Body of pancreas (tissue), 4 donors: Measurements from ENCODE around the gene DBN1. TPM values are rescaled to one million over a fixed set of nuclear protein-coding genes. Genes with fewer than 3 reads are reported as not detected.

Experiments used
- ATAC-seq: fragments of 150-250 bp; one replicate; pipeline ENCODE4 v1.9.1; 2016
- DNase-seq, 4 donors: peaks; one replicate each; pipeline ENCODE4 v3.0.0-alpha.2; 2019
- H3K27ac ChIP-seq, 4 donors: fragments of 200-600 bp; sonication (generic); 1 replicate in 3 of 4; 2 replicates in 1 of 4; pipeline versions ENCODE4 v1.5.1 to v1.6.1; 2016 to 2019; ENCODE audit warnings: mild to moderate bottlenecking in 1 of 4, mixed read lengths in 1 of 4, moderate library complexity in 1 of 4
- H3K27me3 ChIP-seq, 2 donors: fragments of 200-600 bp; sonication (generic); one replicate each; pipeline ENCODE4 v1.6.0; 2016; ENCODE audit warnings: mild to moderate bottlenecking in 1 of 2
- H3K36me3 ChIP-seq, 2 donors: fragments of 200-600 bp; sonication (generic); replicated peaks in 1 of 2; 2 replicates each; pipeline ENCODE4 v1.5.1; 2016; ENCODE audit warnings: low read depth in 2 of 2; ENCODE audit not compliant: insufficient read depth in 1 of 2
- H3K4me1 ChIP-seq: fragments of 200-600 bp; sonication (generic); one replicate; pipeline ENCODE4 v1.6.0; 2016
- H3K4me3 ChIP-seq, 2 donors: fragments of 200-600 bp; sonication (generic); 1 replicate in 1 of 2; 2 replicates in 1 of 2; pipeline ENCODE4 v1.5.1; 2016 to 2019
- H3K9me3 ChIP-seq, 3 donors: fragments of 200-600 bp; sonication (generic); 1 replicate in 2 of 3; 2 replicates in 1 of 3; pipeline ENCODE4 v1.5.1; 2016
- POLR2A ChIP-seq, 3 donors: fragments of 450-650 bp; IDR thresholded peaks; one replicate each; pipeline ENCODE4 v1.6.1; 2016; ENCODE audit warnings: antibody characterized with exemption in 3 of 3, mild to moderate bottlenecking in 2 of 3
- WGBS, 2 donors: methylation state at CpG; one replicate each; pipeline ENCODE4 v1.1.5; 2017; 5-methylcytosine and 5-hydroxymethylcytosine counted together
- intact Hi-C: fragments of 100-400 bp; cut with DNase I; formaldehyde crosslinking; loops from one replicate; pipeline ENCODE4 v1.15.1; 2023
- total RNA-seq, 2 donors: library from RNA; depleted of rRNA; stranded (reverse); fragments of >200 nt; gene quantifications; one replicate each; pipeline ENCODE4 v1.1.0, GENCODE V29; 2016
- TF ChIP-seq, protein P1 (sequence below), 7 experiments: fragments of 450-650 bp in 4 of 7; fragments of 200-600 bp in 3 of 7; sonication (generic) in 3 of 7; IDR thresholded peaks; one replicate each; pipeline ENCODE4 v1.5.1; 2016 to 2019; ENCODE audit warnings: antibody characterized with exemption in 7 of 7

Gene DBN1
- total RNA-seq, 2 donors from 2014 or later: 28.0 to 29.0 TPM

DNA sequence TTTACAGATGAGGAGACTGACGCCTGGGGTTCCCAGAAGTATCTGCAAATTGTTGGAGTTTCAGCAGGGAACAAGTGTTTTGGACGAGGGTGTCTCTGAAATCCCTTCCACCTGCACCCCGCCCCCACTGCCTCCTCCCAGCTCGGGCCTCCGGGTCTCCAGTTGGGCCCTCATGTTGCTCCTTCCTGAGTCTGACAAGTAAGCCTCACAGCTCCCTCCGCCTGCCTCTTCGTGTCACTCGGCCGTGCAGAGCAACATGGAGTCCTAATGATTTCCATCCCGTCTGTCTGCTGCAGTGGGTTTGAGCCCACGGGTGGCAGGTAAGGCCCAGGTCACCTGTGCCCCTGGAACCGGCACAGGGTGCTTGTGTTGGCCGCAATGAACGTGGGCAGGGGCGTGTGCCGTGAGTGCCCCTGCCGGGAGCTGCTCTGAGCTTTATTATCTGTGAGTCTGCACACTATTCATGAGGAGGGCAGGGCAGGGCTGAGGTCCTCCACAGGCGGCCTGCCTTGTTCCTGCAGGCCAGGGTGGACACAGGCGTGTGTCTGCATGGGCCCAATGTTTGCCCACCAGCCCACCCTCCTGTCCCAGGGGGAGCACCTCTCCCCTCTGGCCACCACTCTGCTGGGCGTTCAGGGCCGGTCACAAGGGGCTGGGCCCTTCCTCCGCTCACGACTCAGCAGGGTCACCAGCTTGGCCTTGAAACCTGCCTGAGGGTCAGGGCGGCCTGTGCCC, 30.1 kb upstream of the DBN1 start:
- intact Hi-C loops: loop anchor here (5.0 kb wide), 1 partner anchor 116 kb away; no protein-coding TSS in a partner anchor
- TF ChIP-seq, protein P1, sequence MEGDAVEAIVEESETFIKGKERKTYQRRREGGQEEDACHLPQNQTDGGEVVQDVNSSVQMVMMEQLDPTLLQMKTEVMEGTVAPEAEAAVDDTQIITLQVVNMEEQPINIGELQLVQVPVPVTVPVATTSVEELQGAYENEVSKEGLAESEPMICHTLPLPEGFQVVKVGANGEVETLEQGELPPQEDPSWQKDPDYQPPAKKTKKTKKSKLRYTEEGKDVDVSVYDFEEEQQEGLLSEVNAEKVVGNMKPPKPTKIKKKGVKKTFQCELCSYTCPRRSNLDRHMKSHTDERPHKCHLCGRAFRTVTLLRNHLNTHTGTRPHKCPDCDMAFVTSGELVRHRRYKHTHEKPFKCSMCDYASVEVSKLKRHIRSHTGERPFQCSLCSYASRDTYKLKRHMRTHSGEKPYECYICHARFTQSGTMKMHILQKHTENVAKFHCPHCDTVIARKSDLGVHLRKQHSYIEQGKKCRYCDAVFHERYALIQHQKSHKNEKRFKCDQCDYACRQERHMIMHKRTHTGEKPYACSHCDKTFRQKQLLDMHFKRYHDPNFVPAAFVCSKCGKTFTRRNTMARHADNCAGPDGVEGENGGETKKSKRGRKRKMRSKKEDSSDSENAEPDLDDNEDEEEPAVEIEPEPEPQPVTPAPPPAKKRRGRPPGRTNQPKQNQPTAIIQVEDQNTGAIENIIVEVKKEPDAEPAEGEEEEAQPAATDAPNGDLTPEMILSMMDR (IDR thresholded peaks at IDR 0.05): no peak
- TF ChIP-seq POLR2A (IDR thresholded peaks at IDR 0.05): no peak
- H3K4me3 ChIP-seq: no peak overlapping the region
- WGBS, 2 donors: 73 to 78% methylated on average over 8 to 23 of the region's 24 CpGs
- no peaks in the 10 kb centered on the region for H3K9me3 ChIP-seq
- H3K4me1 ChIP-seq: peaks cover 6% of the 10 kb centered on the region
- H3K27ac ChIP-seq: no peak overlapping the region
- no peaks in the 10 kb centered on the region for H3K27me3 ChIP-seq
- H3K36me3 ChIP-seq: no peaks in the 10 kb centered on the region
- no peak for DNase-seq
- ATAC-seq: no peak

DNA sequence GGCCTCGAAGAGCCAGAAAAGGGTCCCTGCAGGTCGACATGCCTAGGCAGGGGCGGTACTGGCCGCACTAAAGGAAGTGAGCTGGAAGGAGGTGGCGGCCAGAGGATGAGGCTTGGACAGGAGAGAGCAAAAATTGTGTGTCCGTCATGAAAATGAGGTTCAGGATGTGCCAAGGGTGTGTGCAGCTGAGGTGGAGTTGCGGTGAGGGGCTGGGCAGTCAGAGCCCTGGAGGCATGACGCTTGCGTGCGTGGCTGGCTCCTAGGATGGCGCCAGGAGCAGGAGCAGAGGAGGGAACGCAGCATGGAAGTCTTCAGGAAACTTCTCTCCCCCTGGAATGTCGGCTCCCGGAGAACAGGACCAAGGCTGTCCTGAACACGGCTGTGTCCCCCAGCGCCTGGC, 29.5 kb upstream of the DBN1 start:
- H3K4me3 ChIP-seq: no peak overlapping the region
- intact Hi-C loops: loop anchor here (5.0 kb wide), 1 partner anchor 116 kb away; no protein-coding TSS in a partner anchor
- no peaks in the 10 kb centered on the region for H3K27me3 ChIP-seq
- H3K27ac ChIP-seq: no peak overlapping the region
- WGBS, 2 donors: 70 to 79% methylated on average over 16 of the region's 16 CpGs
- TF ChIP-seq POLR2A (IDR thresholded peaks at IDR 0.05): no peak
- TF ChIP-seq, protein P1 (IDR thresholded peaks at IDR 0.05): no peak
- H3K4me1 ChIP-seq: peaks cover 13% of the 10 kb centered on the region
- no peaks in the 10 kb centered on the region for H3K36me3 ChIP-seq
- no peak for ATAC-seq
- no peaks in the 10 kb centered on the region for H3K9me3 ChIP-seq
- no peak for DNase-seq

DNA sequence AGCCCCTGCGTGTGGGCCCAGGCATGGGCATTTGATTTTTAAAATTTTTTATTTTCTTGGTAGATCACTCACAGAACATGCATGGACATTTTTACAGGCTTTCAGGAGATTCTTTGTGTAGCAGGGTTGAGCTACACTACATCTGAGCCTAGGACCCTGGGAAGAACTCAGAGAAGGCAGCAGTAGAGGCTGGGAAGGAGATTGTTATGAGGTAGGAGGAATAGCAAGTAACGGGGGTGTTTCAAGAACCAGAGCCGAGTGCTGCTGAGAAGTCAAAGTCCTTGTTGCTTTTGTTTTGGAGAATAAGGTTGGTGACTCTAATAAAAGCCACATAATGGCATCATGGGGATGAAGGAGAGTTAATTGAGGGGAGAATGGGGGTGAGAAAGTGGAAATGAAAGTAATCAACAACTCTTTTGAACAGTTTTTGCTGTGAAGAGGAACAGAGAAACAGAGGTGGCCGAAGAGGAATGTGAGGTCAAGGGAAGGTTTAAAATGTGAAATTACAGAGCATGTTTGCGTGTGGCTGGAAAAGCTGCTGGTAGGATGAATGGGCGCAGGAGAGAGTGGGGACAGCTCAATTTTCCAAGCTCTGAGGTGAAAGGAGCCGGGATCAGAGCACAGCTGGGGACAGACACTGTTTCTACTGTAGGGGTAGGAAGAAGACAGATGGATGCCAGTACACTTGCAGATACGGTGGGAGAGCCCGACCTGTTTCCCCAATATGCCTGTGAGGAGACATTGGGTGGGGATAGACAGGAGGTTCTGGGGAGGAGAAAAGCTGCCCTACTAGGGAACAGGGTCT, 28.6 kb upstream of the DBN1 start:
- peaks cover 12% of the 10 kb centered on the region for H3K4me1 ChIP-seq
- no peaks in the 10 kb centered on the region for H3K27me3 ChIP-seq
- no peak overlapping the region for H3K4me3 ChIP-seq
- DNase-seq (no peak), ATAC-seq (no peak)
- no peaks in the 10 kb centered on the region for H3K9me3 ChIP-seq
- intact Hi-C loops: loop anchor here (5.0 kb wide), 1 partner anchor 115 kb away; no protein-coding TSS in a partner anchor
- H3K27ac ChIP-seq: no peak overlapping the region
- 55 to 57% methylated on average over 9 of the region's 9 CpGs for WGBS, 2 donors
- H3K36me3 ChIP-seq: no peaks in the 10 kb centered on the region
- TF ChIP-seq, protein P1 (IDR thresholded peaks at IDR 0.05): no peak
- TF ChIP-seq POLR2A (IDR thresholded peaks at IDR 0.05): no peak

DNA sequence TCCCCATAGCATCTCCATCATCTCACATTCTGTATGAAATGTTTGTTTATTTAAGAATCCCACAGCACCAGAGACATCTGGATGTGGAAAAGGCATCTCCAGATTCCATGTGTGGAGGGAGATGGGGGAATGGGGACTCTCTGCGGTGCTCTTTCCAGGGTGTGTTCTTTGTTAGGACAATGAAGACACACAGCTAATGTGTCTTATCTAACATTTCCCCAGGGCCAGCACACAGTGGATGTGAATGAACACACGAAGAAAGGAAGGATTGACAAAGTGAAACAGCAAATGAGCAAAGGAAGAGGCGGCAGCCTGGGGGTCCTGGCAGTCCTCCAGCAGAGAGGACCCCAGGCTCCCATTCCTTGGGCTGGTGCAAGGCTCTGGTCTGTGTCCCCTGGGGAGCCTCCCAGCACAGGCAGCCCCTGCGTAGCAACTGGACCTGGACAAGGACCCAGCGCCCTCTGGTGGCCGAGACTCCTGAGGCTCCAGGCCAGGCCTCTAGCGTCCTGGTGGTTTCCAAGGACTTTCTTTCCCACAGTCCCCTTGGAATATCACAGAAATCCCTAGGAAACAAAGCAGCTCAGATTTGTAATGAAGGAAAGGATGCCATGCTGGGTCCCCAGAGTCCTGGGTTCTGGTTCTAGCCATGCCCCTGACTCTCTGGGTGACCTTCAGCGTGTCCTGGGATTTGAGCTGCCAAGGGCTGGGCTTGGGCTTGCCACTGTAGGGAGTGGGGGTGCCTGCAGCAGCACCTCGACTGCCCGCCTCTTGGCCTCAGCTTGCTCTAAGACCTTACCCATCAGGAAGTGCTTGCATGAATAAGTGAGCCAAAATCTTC, 27.5 kb upstream of the DBN1 start:
- DNase-seq (peak; percentile 90 to 95 (median 92)), ATAC-seq (peak; percentile 36)
- Histone ChIP-seq H3K9me3 (no peaks in the 10 kb centered on the region), H3K36me3 (no peaks in the 10 kb centered on the region), H3K27ac (no peak overlapping the region), H3K4me3 (no peak overlapping the region), H3K27me3 (no peaks in the 10 kb centered on the region), H3K4me1 (peaks cover 24% of the 10 kb centered on the region)
- intact Hi-C loops: loop anchor here (5.0 kb wide), 1 partner anchor 114 kb away; no protein-coding TSS in a partner anchor
- TF ChIP-seq POLR2A (IDR thresholded peaks at IDR 0.05): no peak
- TF ChIP-seq, protein P1 (IDR thresholded peaks at IDR 0.05): peak; percentile 86 to 95 (median 90)
- WGBS, 2 donors: 13 to 31% methylated on average over 4 to 10 of the region's 10 CpGs
